Vagina (tissue), 2 donors: ENCODE measurements around the gene DENND1A. TPM values are rescaled to one million over a fixed set of nuclear protein-coding genes. Genes with fewer than 3 reads are reported as not detected.

Experiments
- DNase-seq, 2 donors: peaks; one replicate each; pipeline ENCODE4 v3.0.0-alpha.2; 2017; ENCODE audit errors: extremely low spot score in 2 of 2
- H3K27ac ChIP-seq: fragments of 200-600 bp; sonication (generic); one replicate; pipeline ENCODE4 v1.5.1; 2019
- H3K27me3 ChIP-seq: fragments of 200-600 bp; sonication (generic); one replicate; pipeline ENCODE4 v1.5.1; 2019
- H3K36me3 ChIP-seq, 2 donors: fragments of 200-600 bp; sonication (generic); one replicate each; pipeline ENCODE4 v1.5.1; 2017 to 2019
- H3K4me1 ChIP-seq: fragments of 200-600 bp; sonication (generic); one replicate; pipeline ENCODE4 v1.5.1; 2019
- H3K4me3 ChIP-seq, 2 donors: fragments of 200-600 bp; sonication (generic); 1 replicate in 1 of 2; 2 replicates in 1 of 2; pipeline ENCODE4 v1.5.1; 2016 to 2019
- H3K9me3 ChIP-seq: fragments of 200-600 bp; sonication (generic); one replicate; pipeline ENCODE4 v1.5.1; 2019
- POLR2A ChIP-seq, 2 donors: fragments of 450-650 bp; IDR thresholded peaks; one replicate each; pipeline ENCODE4 v1.6.1; 2017; ENCODE audit warnings: antibody characterized with exemption in 2 of 2, mild to moderate bottlenecking in 2 of 2, moderate library complexity in 2 of 2
- POLR2AphosphoS5 ChIP-seq, 2 donors: sonication (generic); formaldehyde crosslinking; IDR thresholded peaks; one replicate each; pipeline ENCODE4 v1.9.0; 2017; ENCODE audit warnings: antibody characterized with exemption in 2 of 2, mild to moderate bottlenecking in 2 of 2, low read depth in 1 of 2; ENCODE audit not compliant: insufficient read depth in 1 of 2
- intact Hi-C: fragments of 100-400 bp; cut with DNase I; formaldehyde crosslinking; loops from one replicate; pipeline ENCODE4 v1.15.1; 2023
- total RNA-seq: library from RNA; depleted of rRNA; stranded (reverse); fragments of >200 nt; gene quantifications from one replicate; pipeline ENCODE4 v1.2.3, GENCODE V29; 2016
- TF ChIP-seq, protein P1 (sequence below), 3 experiments: fragments of 450-650 bp in 2 of 3; fragments of 200-600 bp in 1 of 3; sonication (generic) in 1 of 3; IDR thresholded peaks; one replicate each; pipeline ENCODE4 v1.5.1; 2017 to 2019; ENCODE audit warnings: antibody characterized with exemption in 3 of 3, mild to moderate bottlenecking in 2 of 3, moderate library complexity in 2 of 3

Gene DENND1A
- total RNA-seq, 1 donor from 2014 or later = 20.4 TPM

DNA sequence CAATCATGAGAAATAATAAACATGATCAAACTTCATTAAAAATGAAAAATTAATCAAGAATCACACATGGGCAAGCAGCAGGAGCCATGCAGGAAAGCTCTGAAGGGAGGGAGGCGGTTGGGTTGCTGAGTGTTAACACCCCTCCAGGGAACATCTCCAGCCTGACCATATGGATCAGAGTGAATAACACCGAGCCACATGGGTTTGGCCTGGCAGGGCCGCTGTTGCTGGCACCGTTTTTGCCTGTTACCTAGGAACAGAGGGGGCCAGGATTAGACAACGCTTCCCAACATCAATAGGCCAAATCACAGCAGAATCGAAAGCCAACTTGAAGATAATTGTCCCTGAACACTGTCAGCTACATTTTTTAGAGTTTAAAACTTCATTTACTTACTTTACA, 160.2 kb downstream of the DENND1A start:
- Histone ChIP-seq H3K36me3 (no peaks in the 10 kb centered on the region), H3K4me3 (no peak overlapping the region), H3K4me1 (peaks cover 2% of the 10 kb centered on the region), H3K9me3 (no peaks in the 10 kb centered on the region), H3K27ac (no peak overlapping the region), H3K27me3 (no peaks in the 10 kb centered on the region)
- no peak for DNase-seq
- TF ChIP-seq, protein P1, sequence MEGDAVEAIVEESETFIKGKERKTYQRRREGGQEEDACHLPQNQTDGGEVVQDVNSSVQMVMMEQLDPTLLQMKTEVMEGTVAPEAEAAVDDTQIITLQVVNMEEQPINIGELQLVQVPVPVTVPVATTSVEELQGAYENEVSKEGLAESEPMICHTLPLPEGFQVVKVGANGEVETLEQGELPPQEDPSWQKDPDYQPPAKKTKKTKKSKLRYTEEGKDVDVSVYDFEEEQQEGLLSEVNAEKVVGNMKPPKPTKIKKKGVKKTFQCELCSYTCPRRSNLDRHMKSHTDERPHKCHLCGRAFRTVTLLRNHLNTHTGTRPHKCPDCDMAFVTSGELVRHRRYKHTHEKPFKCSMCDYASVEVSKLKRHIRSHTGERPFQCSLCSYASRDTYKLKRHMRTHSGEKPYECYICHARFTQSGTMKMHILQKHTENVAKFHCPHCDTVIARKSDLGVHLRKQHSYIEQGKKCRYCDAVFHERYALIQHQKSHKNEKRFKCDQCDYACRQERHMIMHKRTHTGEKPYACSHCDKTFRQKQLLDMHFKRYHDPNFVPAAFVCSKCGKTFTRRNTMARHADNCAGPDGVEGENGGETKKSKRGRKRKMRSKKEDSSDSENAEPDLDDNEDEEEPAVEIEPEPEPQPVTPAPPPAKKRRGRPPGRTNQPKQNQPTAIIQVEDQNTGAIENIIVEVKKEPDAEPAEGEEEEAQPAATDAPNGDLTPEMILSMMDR (IDR thresholded peaks at IDR 0.05) = no peak
- TF ChIP-seq POLR2A (IDR thresholded peaks at IDR 0.05) (no peak), POLR2AphosphoS5 (IDR thresholded peaks at IDR 0.05; ENCODE audit: insufficient read depth in 1 of 2, low read depth in 1 of 2) (no peak)
- intact Hi-C loops = no loop called here

DNA sequence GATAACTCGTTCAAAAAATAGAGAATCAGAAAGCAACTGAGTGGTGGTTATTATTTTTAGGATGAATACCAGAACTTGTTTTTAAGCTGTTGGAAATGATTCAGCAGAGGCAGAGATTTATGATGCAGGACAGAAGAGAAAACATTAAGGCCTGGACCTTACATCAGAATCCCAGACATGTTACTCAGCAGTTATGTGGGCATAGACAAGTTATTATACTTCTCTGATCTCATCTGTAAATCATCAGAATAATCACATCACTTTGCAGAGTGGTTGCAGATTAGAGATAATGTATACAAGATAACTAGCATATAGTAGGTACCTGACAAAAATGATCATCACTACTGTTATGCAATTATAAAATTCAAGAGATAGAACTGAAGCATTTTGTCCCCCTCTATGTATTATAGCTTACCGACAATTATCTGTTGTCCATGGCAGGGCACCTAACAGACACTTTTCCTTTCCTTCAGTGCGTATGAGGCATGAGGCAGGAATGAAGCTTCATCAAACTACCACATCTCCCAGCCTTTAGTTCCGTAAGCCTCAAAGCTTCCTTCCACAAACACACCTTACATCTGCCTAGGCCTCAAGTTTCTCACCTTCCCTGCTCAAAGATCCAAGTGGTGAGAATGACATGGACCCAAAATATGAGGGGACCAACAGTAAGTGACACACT, 165.9 kb downstream of the DENND1A start:
- no peak for DNase-seq
- no peak overlapping the region for H3K27ac ChIP-seq
- H3K27me3 ChIP-seq = no peaks in the 10 kb centered on the region
- peaks cover 31% of the 10 kb centered on the region for H3K4me1 ChIP-seq
- no peak overlapping the region for H3K4me3 ChIP-seq
- no peaks in the 10 kb centered on the region for H3K9me3 ChIP-seq
- intact Hi-C loops = no loop called here
- TF ChIP-seq POLR2A (IDR thresholded peaks at IDR 0.05) = no peak
- no peak for TF ChIP-seq POLR2AphosphoS5 (IDR thresholded peaks at IDR 0.05; ENCODE audit: insufficient read depth in 1 of 2, low read depth in 1 of 2)
- H3K36me3 ChIP-seq = no peaks in the 10 kb centered on the region

DNA sequence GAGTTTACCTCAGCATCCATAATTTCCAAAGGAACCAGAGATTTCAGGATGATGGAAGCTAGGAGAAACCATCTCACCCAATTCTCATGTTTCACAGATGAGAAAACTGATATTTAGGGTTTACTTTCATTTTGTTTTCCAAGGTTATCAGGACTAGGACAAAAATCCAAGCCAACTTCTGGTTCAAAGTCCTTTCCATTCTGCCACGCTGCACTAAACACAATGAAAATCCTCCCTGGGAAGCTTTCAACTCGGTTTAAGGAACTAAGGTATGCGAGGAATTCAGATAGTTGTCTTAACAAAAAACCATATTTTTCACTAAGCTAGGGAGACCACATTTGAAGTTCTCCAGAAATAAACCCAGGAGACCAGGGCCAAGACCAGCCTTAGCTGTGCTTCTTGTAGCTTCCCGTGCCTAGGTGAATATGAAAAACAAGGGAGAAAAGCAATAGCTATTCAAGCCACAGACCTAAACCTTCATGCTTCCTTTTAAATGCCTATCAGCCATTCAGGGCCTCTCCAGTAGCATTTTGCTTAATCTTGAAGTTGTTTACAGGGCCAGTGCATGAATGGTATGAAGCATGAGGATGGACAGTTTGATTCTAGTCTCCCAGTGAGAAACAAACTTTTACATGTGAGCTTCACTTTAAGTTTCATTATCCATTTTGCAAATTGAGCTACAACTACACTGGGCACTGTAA, 167.9 kb downstream of the DENND1A start:
- Histone ChIP-seq H3K27me3 (no peaks in the 10 kb centered on the region), H3K9me3 (no peaks in the 10 kb centered on the region), H3K4me1 (peaks cover 31% of the 10 kb centered on the region), H3K36me3 (no peaks in the 10 kb centered on the region), H3K27ac (no peak overlapping the region), H3K4me3 (no peak overlapping the region)
- TF ChIP-seq POLR2AphosphoS5 (IDR thresholded peaks at IDR 0.05; ENCODE audit: insufficient read depth in 1 of 2, low read depth in 1 of 2) = no peak
- TF ChIP-seq, protein P1 (IDR thresholded peaks at IDR 0.05) = no peak
- no peak for TF ChIP-seq POLR2A (IDR thresholded peaks at IDR 0.05)
- no peak for DNase-seq
- intact Hi-C loops = no loop called here

GRCh38 chr9:123757960-123758359, 172.0 kb downstream of the DENND1A start:
- H3K36me3 ChIP-seq = no peaks in the 10 kb centered on the region
- DNase-seq = no peak
- TF ChIP-seq POLR2A (IDR thresholded peaks at IDR 0.05) = no peak
- no peak for TF ChIP-seq POLR2AphosphoS5 (IDR thresholded peaks at IDR 0.05; ENCODE audit: insufficient read depth in 1 of 2, low read depth in 1 of 2)
- TF ChIP-seq, protein P1 (IDR thresholded peaks at IDR 0.05) = no peak
- H3K4me3 ChIP-seq = no peak overlapping the region
- no peak overlapping the region for H3K27ac ChIP-seq
- peaks cover 16% of the 10 kb centered on the region for H3K4me1 ChIP-seq
- no peaks in the 10 kb centered on the region for H3K27me3 ChIP-seq
- no peaks in the 10 kb centered on the region for H3K9me3 ChIP-seq
- intact Hi-C loops = no loop called here

GRCh38 chr9:123757547-123757946, 172.4 kb downstream of the DENND1A start:
- peaks cover 12% of the 10 kb centered on the region for H3K4me1 ChIP-seq
- intact Hi-C loops = no loop called here
- DNase-seq = no peak

More at GRCh38 chr9:123757547-123757946, 172.4 kb downstream of the DENND1A start:
- TF ChIP-seq, protein P1 (IDR thresholded peaks at IDR 0.05) = no peak
- no peak for TF ChIP-seq POLR2A (IDR thresholded peaks at IDR 0.05)
- TF ChIP-seq POLR2AphosphoS5 (IDR thresholded peaks at IDR 0.05; ENCODE audit: insufficient read depth in 1 of 2, low read depth in 1 of 2) = no peak
- H3K4me3 ChIP-seq = no peak overlapping the region
- no peaks in the 10 kb centered on the region for H3K36me3 ChIP-seq
- no peak overlapping the region for H3K27ac ChIP-seq
- H3K27me3 ChIP-seq = no peaks in the 10 kb centered on the region
- no peaks in the 10 kb centered on the region for H3K9me3 ChIP-seq
